Dermis blood vessel endothelial cell (primary cell): ENCODE data around the gene HOXB2. TPM values are rescaled to one million over a fixed set of nuclear protein-coding genes. Genes with fewer than 3 reads are reported as not detected.

ENCODE experiments used
- DNase-seq: peaks from one replicate; pipeline ENCODE4 v3.0.0; 2010
- total RNA-seq: library from RNA; depleted of rRNA; stranded (reverse); fragments of >200 nt; gene quantifications from 2 replicates; pipeline ENCODE4 v1.2.3, GENCODE V29; 2014

The HOXB2 gene
- total RNA-seq, 1 donor from 2014 or later, result 4.8 TPM

GRCh38 chr17:48578616-48579470 is 33.9 kb upstream of the HOXB2 start:
- DNase-seq, result peak; percentile 73

- DNase-seq, result peak; percentile 89
Measured at GRCh38 chr17:48577946-48578615, 33.2 kb upstream of the HOXB2 start, which contains the start of gene HOXB4. HOXB4 (minus strand) TSS chr17:48578350; CDS start chr17:48578319, 31 bp downstream.

GRCh38 chr17:48577330-48577945 is 32.5 kb upstream of the HOXB2 start:
- no peak for DNase-seq

DNA sequence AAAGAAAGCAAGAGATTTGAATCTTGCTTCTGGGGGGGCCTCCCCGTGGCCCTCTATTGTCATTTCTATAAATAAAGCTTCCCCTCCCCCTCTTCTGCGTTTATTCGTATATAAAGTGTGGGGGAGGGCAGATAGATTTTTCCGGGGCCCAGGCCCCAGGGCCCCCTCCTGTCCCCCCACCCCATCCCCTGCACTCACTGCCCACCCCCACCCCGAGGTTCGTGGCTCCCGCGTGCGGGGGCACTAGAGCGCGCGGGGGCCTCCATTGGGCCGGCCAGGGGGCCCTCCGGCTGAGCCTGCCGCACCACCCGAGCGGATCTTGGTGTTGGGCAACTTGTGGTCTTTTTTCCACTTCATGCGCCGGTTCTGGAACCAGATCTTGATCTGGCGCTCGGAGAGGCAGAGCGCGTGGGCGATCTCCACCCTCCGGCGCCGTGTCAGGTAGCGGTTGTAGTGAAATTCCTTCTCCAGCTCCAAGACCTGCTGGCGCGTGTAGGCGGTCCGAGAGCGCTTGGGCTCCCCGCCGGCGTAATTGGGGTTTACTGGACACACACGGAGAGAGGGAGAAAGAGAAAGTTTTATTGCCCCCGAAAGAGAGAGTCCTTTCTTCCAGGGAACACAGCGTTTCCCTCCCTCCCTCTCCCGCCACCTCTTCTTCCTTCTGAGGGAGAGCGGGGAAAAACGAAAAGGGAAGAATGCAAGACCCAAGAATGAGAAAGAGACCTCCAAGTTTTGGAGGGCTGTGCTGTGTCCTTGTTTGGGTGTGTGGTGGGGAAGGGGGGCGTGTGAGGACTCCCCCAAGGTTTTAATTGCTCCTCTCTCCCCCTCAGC is 31.8 kb upstream of the HOXB2 start:
- DNase-seq, result peak; percentile 55

- peak; percentile 41 for DNase-seq
Measured at GRCh38 chr17:48575673-48576478, 31.0 kb upstream of the HOXB2 start.

DNA sequence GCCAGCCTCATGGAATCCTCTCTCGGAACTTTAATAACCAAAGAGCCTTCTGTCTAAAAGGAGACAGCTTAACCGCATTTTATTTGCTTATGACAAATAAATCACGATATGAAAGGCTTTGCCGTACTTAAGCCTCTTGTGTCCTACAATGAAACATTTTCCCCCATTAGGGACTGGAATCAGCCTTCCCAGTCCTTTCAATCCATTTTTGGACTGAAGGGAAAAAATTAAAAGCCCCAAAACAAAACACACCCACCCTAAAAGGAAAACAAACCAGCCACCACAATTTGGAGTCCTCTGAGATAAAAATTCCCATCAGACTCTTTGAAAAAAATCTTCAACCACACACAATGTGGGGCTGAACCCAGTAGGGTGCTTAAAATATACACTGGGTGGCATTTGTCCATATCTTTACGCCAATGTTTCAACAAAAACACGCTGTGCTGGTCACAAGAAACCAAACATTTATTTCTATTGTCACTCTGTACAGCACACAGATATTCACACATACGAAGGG is 30.2 kb upstream of the HOXB2 start:
- no peak for DNase-seq

GRCh38 chr17:48574505-48575065 is 29.7 kb upstream of the HOXB2 start:
- DNase-seq, result no peak

- no peak for DNase-seq
Measured at GRCh38 chr17:48571826-48572417, 27.0 kb upstream of the HOXB2 start.

DNA sequence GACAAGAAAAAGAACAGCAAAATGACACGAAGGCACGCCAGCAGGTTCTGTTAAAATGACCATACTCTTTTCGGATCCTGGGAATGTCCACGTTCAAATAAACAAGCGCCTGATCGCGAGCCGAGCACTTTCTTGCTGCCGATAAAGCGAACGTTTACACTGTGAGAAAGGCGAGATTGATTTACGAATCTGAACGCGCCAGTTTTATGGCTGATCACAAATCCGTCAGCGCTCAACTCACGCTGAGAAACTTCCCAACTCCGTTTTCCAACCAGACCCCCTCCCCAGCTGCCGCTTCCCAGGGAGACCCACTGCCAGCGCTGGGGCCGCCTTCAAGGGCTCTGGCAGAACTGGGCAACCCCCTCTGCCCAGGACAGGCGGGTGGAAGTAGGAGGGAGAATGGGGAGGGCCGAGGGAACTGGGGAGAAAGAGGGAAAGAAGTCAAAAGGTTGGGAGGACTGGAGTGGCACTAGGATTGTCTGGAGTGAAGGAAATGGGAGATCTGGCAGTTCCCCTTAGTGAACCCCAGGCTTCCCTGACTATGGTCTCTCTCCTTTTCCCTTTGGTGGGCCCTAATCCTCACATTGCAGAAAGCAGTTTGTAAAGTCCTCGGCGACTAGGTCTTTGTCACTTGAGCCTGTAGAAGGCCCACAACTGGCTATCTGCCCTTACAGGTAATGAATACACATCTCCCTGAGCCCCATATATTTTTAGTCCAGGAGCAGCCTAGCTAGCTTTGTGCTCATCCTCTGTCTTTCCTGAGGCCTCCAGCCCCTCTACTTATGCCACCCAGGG is 26.3 kb upstream of the HOXB2 start:
- DNase-seq, result no peak

- DNase-seq, result no peak
Measured at GRCh38 chr17:48570325-48571023, 25.6 kb upstream of the HOXB2 start.

GRCh38 chr17:48569674-48570324 is 24.9 kb upstream of the HOXB2 start:
- no peak for DNase-seq

GRCh38 chr17:48569240-48569582 is 24.3 kb upstream of the HOXB2 start:
- DNase-seq, result no peak

DNA sequence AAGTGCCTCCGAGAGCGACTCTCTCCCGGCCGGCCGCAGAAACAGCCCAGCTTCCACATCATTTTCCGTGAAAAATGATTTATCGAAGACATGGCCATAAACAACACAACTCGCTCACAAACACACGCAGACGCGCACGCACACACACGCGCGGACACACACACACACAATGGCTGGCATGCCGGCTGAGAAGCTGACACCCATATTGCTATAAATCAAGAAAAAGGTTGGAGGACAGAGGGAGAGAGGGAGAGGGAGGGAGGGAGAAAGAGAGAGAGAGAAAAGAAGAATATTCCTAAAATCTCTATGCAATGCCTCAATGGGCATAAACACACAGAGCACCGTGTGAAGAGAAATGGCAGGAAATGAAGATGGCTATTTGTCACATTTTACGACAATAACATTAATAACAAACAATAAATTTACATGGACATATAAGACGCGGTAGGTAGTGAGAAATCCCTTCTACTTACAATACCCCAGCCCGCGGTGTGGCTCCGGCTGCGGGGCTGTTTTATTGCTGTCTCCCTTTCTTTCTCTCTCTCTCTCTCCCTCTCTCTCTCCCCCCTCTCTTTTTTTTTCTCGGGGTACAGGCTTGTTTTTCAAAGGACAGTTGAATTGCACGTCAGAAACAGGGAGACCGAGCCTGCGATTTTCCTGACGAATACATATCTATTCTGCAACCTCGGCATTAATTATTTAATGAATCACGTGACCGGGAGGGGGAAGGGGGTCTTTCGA is 23.8 kb upstream of the HOXB2 start:
- peak; percentile 57 for DNase-seq

GRCh38 chr17:48567646-48568354 is 22.9 kb upstream of the HOXB2 start:
- peak; percentile 50 for DNase-seq

- no peak for DNase-seq
Measured at GRCh38 chr17:48567209-48567608, 22.3 kb upstream of the HOXB2 start.

GRCh38 chr17:48566717-48567116 is 21.8 kb upstream of the HOXB2 start:
- DNase-seq, result no peak
